ELF-1 (cell line): ENCODE measurements around the gene CPPED1.

ENCODE experiments used
- DNase-seq: peaks from one replicate; pipeline ENCODE4 v3.0.0-alpha.2; 2016; ENCODE audit warnings: low read depth, low spot score

Gene CPPED1

GRCh38 chr16:12649356-12649755, 154.3 kb downstream of the CPPED1 start:
- no peak for DNase-seq

DNA sequence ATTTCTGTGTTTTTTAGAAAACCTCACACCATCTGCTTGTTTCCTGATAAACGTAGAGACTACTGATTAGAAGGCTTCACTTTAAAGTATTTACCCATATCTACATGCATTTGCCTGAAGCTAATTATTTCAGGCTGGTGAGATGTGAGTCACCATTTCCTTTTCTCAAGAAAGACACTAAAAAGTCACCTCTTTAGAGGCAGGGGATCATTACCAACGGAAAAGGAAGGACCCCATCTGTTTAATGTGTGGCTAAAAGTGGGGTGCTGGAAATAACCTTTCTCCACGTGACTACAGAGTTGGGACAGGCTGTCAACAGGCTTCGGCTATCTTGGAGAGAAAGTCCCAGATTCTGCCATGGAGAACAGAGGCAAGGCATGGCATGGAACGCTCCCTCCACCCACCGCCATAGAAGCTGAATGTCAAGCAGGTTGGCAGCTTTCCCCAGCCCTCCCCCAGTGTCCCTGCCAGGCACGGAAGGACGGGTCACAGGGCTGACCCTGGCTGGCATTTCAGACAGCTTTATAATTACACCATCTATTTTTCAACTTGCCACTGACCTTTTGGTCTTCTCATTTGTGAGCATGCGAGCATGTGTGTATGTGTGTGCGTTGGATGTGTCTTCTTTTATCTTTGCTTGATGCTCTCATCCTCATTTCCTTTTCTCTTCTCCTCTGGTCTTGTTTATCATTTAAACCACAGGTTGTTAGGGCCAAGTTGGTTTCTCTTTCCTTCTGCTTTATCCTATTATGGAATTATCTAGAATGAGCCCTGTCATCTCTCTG, 157.0 kb downstream of the CPPED1 start:
- no peak for DNase-seq

DNA sequence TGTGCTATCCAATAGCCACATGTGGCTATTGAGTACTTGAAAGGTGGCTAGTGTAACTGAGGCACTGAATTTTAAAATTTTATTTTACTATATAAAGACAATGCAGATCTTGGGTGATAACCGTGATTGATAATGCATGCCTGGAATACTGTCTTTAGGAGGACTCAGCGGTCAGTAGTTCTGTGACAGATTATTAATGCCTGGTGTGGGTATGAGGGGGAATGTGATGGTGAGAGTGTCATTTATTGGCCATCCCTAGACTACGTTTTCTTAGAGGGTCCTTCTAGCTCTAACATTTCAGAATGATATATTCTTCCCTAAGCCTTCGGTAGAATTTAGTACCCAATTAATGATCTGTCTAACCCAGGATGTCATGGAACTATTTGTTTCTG, 157.6 kb downstream of the CPPED1 start:
- DNase-seq, result no peak

DNA sequence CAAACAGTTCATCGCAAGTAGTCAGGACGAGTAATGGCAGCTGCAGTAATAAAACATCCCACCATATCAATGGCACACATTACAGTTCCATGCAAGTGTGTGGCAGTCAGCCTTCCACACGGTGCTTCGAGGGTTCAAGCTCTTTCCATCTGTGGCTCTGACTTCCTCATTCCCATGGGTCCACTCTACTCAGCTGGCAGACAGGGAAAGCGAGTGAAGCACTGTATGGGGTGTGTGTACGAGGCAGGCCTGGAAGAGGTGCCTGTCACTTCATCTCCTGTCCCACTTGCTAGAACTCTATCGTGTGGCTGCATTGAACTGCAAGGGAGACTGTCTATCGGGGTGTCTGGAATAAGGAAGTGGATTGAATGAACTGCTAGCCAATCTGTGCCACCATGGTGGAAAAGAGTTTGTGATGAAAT, 160.6 kb downstream of the CPPED1 start:
- DNase-seq, result no peak

GRCh38 chr16:12639044-12639443, 164.6 kb downstream of the CPPED1 start:
- no peak for DNase-seq

GRCh38 chr16:12637002-12637401, 166.7 kb downstream of the CPPED1 start:
- peak; percentile 81 for DNase-seq

GRCh38 chr16:12629271-12629670, 174.4 kb downstream of the CPPED1 start:
- no peak for DNase-seq

DNA sequence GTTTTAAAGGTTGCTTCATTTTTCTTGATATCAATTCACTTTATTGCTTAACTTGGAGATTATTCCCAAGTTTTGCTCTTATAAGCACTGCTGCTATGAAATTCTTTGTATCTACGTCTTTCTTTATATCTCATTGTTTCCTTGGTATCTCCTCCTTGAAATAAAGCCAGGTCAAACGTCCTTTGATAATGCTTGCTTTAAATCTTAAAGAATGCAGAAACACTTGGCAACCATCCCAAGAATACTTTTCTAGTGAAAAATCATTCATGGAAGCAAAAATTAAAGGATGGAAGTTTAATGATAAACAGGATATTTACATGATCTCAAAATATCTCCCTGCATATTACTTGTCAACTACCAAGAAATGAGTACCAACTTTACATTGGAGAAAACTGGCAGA, 175.2 kb downstream of the CPPED1 start:
- DNase-seq, result no peak

GRCh38 chr16:12627394-12627793, 176.3 kb downstream of the CPPED1 start:
- no peak for DNase-seq

GRCh38 chr16:12626411-12626810, 177.3 kb downstream of the CPPED1 start:
- DNase-seq, result no peak

DNA sequence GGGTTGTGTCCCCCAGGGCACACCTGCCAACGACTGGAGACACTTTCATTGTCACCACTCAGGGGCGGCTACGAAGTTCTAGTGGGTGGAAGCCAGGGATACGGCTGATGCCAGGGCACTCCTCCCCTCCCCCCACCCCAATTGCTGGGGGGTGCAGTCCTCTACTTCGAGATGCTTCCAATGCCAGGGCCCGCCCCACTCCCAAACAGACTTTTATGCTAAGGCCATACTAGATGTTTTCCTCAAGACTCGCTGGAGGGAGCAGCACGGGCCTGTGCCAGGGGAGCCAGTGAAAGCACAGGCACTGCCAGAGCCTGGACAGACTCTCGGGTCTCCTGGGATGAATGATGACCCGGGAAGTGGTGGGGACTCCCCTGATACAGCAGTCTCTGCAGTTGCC, 178.0 kb downstream of the CPPED1 start:
- no peak for DNase-seq

GRCh38 chr16:12625068-12625467, 178.6 kb downstream of the CPPED1 start:
- no peak for DNase-seq

DNA sequence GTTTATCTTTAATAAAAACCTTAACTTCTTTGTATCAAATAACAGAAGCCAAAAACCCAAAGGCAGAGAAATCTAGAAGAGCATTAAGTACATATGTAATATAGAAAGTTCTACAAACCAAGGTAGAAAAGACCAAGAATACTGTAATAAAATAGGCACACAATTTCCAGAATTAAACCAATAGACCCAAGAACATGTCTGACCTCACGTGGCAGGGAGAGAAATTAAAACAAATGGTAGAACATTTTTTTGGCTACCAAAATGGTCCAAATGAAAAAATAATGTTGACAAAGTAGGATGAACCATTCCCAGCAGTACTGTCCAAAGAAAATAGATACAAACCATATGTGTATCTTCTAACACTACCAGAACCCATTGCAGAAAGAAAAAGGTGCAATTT, 183.5 kb downstream of the CPPED1 start:
- no peak for DNase-seq

- no peak for DNase-seq
Measured at GRCh38 chr16:12618515-12618914, 185.2 kb downstream of the CPPED1 start.

DNA sequence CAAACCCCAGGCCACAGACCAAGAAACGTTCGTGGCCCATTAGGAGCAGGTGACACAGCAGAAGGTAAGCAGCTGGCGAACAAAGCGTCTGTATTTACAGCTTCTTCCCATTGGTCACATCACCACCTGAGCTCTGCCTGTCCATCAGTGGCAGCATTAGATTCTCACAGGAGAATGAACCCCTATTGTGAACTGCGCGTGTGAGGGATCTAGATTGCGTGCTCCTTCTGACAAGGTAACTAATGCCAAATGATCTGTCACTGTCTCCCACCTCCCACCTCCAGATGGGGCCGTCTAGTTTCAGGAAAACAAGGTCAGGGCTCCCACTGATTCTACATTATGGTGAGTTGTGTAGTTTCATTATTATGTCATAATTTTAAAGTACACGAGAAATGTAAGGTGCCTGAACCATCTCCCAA, 186.3 kb downstream of the CPPED1 start:
- DNase-seq, result no peak

- no peak for DNase-seq
Measured at GRCh38 chr16:12614662-12615278, 188.9 kb downstream of the CPPED1 start.

GRCh38 chr16:12613992-12614661, 189.6 kb downstream of the CPPED1 start:
- DNase-seq, result no peak

DNA sequence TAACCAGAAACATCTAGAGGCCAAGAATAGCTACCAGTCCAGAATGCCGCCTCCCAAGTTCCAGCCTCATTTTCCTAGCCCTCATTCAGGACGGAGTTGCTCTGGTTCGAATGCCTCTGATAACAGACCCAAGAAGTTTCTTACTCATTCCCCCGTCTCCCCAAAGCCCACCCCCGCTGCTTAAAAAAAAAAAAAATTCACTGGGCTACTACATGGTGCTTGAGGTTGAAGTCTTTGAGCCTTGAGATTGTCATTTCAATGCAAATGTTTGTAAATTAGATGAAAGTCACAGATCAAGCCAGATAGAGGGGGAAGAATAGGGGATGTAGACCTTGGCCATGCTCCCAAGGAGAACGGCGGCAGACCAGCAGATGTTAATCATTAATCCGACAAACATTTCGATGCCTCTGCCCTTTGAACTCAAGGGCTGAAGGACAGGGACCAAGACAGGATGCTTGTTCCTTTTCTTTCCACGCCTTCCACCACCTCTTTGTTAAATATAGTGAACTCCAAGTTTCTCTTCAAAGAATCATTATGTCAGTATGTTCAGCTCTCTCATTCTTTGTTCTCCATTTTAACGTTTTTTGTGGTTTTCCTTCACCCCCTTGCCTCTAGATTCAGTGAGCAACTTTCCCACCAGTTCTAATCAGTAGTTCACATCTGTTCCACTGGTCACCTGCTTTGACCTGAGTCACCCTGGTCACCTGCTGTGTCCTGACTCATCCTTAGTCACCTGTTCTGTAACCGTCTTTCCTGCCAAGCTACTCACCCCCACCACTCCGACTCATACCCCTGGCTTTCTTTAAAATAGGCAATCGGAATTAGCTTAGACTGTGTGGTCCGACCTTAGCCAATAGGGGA, 190.3 kb downstream of the CPPED1 start:
- DNase-seq, result peak; percentile 34

GRCh38 chr16:12612598-12613101, 191.0 kb downstream of the CPPED1 start:
- no peak for DNase-seq

DNA sequence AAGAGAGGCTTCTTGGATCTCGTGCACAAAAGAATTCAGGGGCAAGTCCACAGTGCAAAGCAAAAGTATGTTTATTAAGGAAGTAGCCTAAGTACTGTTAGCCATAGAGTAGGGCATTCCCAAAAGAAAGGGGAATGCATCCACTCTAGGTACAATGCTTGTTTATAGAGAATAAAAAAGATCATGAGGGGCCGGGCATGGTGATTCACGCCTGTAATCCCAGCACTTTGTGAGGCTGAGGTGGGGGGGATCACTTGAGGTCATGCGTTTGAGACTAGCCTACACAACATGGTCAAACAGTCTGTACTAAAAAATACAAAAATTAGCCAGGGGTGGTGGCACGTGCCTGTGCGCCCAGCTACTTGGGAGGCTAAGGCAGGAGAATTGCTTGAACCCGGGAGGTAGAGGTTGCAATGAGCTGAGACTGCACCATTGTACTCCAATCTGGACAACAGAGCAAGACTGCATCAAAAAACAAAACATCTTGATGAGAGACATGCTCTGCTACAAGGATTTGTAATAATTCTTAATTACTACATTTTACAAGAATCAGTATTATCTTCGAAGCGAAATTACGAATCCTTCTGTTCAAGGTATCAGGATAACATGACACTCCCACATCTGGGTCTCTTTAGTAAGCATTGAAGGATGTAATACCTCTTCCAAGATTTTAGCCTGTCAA, 191.6 kb downstream of the CPPED1 start:
- no peak for DNase-seq

- no peak for DNase-seq
Measured at GRCh38 chr16:12611006-12611477, 192.6 kb downstream of the CPPED1 start.
